Astrocyte (in vitro differentiated cells and primary cell): ENCODE data around the gene GPR141.

Source experiments
- EZH2 ChIP-seq: IDR thresholded peaks from 2 replicates; pipeline ENCODE4 v1.6.1; 2012; ENCODE audit warnings: mild to moderate bottlenecking, low read length, inconsistent platforms; ENCODE audit not compliant: insufficient read depth
- TF ChIP-seq, protein P1 (sequence below): IDR thresholded peaks from 2 replicates; pipeline ENCODE4 v1.5.1; 2011; ENCODE audit warnings: low read depth, mild to moderate bottlenecking, inconsistent platforms, low read length, moderate library complexity; ENCODE audit not compliant: insufficient read depth

GRCh38 chr7:37665352-37666022 lies 18.1 kb upstream of the GPR141 start:
- TF ChIP-seq, protein P1, sequence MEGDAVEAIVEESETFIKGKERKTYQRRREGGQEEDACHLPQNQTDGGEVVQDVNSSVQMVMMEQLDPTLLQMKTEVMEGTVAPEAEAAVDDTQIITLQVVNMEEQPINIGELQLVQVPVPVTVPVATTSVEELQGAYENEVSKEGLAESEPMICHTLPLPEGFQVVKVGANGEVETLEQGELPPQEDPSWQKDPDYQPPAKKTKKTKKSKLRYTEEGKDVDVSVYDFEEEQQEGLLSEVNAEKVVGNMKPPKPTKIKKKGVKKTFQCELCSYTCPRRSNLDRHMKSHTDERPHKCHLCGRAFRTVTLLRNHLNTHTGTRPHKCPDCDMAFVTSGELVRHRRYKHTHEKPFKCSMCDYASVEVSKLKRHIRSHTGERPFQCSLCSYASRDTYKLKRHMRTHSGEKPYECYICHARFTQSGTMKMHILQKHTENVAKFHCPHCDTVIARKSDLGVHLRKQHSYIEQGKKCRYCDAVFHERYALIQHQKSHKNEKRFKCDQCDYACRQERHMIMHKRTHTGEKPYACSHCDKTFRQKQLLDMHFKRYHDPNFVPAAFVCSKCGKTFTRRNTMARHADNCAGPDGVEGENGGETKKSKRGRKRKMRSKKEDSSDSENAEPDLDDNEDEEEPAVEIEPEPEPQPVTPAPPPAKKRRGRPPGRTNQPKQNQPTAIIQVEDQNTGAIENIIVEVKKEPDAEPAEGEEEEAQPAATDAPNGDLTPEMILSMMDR: no peak
- no peak for TF ChIP-seq EZH2
